Endothelial cell (in vitro differentiated cells): ENCODE results near the gene PSKH1. TPM values are rescaled to one million over a fixed set of nuclear protein-coding genes. Genes with fewer than 3 reads are reported as not detected.

Source experiments
- DNase-seq: peaks from one replicate; pipeline ENCODE4 v3.0.0; 2021; ENCODE audit warnings: low spot score
- H3K27ac Mint-ChIP-seq: one replicate; pipeline ENCODE4 v1.8.0; 2021; ENCODE audit warnings: mixed read lengths, inconsistent platforms; ENCODE audit not compliant: unreplicated experiment
- H3K27me3 Mint-ChIP-seq: one replicate; pipeline ENCODE4 v1.8.0; 2021; ENCODE audit warnings: mild to moderate bottlenecking, moderate library complexity, mixed read lengths, inconsistent platforms; ENCODE audit not compliant: unreplicated experiment
- H3K36me3 Mint-ChIP-seq: one replicate; pipeline ENCODE4 v1.8.0; 2021; ENCODE audit warnings: mild to moderate bottlenecking, low read depth, mixed read lengths, inconsistent platforms; ENCODE audit not compliant: unreplicated experiment
- H3K4me1 Mint-ChIP-seq: one replicate; pipeline ENCODE4 v1.8.0; 2021; ENCODE audit warnings: mild to moderate bottlenecking, mixed read lengths, inconsistent platforms; ENCODE audit not compliant: unreplicated experiment
- H3K4me3 Mint-ChIP-seq: one replicate; pipeline ENCODE4 v1.8.0; 2021; ENCODE audit warnings: mild to moderate bottlenecking, mixed read lengths, inconsistent platforms; ENCODE audit not compliant: unreplicated experiment
- H3K9me3 Mint-ChIP-seq: one replicate; pipeline ENCODE4 v1.8.0; 2021; ENCODE audit warnings: mixed read lengths, inconsistent platforms; ENCODE audit not compliant: unreplicated experiment
- CTCF ChIP-seq: fragments of 200-600 bp; sonication (generic); IDR thresholded peaks from one replicate; pipeline ENCODE4 v1.5.0; 2021; ENCODE audit warnings: antibody characterized with exemption; ENCODE audit not compliant: unreplicated experiment
- total RNA-seq: library from RNA; stranded (reverse); fragmentation: NEBNext Ultra II Directional; extraction: Animal tissue kit (Norgen Biotek cat#: 25700); gene quantifications from one replicate; pipeline ENCODE4 v1.2.1, GENCODE V29; 2021; ENCODE audit not compliant: unreplicated experiment

Gene PSKH1
- total RNA-seq, 1 donor from 2014 or later: 47.5 TPM

GRCh38 chr16:67846063-67846319, 47.1 kb upstream of the PSKH1 start:
- peaks cover 34% of the 10 kb centered on the region for H3K4me1 Mint-ChIP-seq
- H3K9me3 Mint-ChIP-seq: no peaks in the 10 kb centered on the region
- H3K27me3 Mint-ChIP-seq: peaks cover 10% of the 10 kb centered on the region
- TF ChIP-seq CTCF: no peak
- no peak for DNase-seq
- peak overlapping the region; percentile 94 for H3K4me3 Mint-ChIP-seq
- peak overlapping the region; percentile 98 for H3K27ac Mint-ChIP-seq
- H3K36me3 Mint-ChIP-seq: no peaks in the 10 kb centered on the region

GRCh38 chr16:67846320-67847063, 46.6 kb upstream of the PSKH1 start, which contains the start of gene NUTF2:
TSS of gene NUTF2 (plus strand) at chr16:67846933. CDS start at chr16:67865131, 18,198 bp downstream.
- Mint-ChIP-seq H3K4me3 (peak within 1 kb of the TSS; percentile 97), H3K36me3 (no peaks in the 10 kb centered on the region), H3K4me1 (peaks cover 31% of the 10 kb centered on the region), H3K27me3 (peaks cover 8% of the 10 kb centered on the region), H3K27ac (peak within 1 kb of the TSS; percentile 98), H3K9me3 (no peaks in the 10 kb centered on the region)
- DNase-seq: peak; percentile 98
- no peak for TF ChIP-seq CTCF

GRCh38 chr16:67847064-67847861, 45.8 kb upstream of the PSKH1 start, which contains the start of gene CENPT:
TSS of gene CENPT (minus strand) at chr16:67847693. CDS start at chr16:67833859, 13,834 bp downstream.
- TF ChIP-seq CTCF: no peak
- peak; percentile 32 for DNase-seq

GRCh38 chr16:67848118-67848517, 44.9 kb upstream of the PSKH1 start:
- H3K27me3 Mint-ChIP-seq: peaks cover 8% of the 10 kb centered on the region
- H3K9me3 Mint-ChIP-seq: no peaks in the 10 kb centered on the region
- H3K4me3 Mint-ChIP-seq: peak overlapping the region; percentile 97
- DNase-seq: no peak
- TF ChIP-seq CTCF: no peak
- H3K4me1 Mint-ChIP-seq: peaks cover 28% of the 10 kb centered on the region
- peak overlapping the region; percentile 95 for H3K27ac Mint-ChIP-seq
- no peaks in the 10 kb centered on the region for H3K36me3 Mint-ChIP-seq

More at GRCh38 chr16:67847064-67847861, 45.8 kb upstream of the PSKH1 start, which contains the start of gene CENPT:
- Mint-ChIP-seq H3K27me3 (peaks cover 8% of the 10 kb centered on the region), H3K4me1 (peaks cover 29% of the 10 kb centered on the region), H3K4me3 (peak within 1 kb of the TSS; percentile 97), H3K9me3 (no peaks in the 10 kb centered on the region), H3K27ac (peak within 1 kb of the TSS; percentile 95), H3K36me3 (no peaks in the 10 kb centered on the region)

GRCh38 chr16:67853670-67854069, 39.4 kb upstream of the PSKH1 start:
- Mint-ChIP-seq H3K27ac (no peak overlapping the region), H3K4me1 (peaks cover 20% of the 10 kb centered on the region), H3K36me3 (no peaks in the 10 kb centered on the region), H3K27me3 (peaks cover 3% of the 10 kb centered on the region), H3K9me3 (no peaks in the 10 kb centered on the region), H3K4me3 (no peak overlapping the region)
- DNase-seq: no peak
- no peak for TF ChIP-seq CTCF
